ENCODE results near the gene DCAF12. TPM values are rescaled to one million over a fixed set of nuclear protein-coding genes. Genes with fewer than 3 reads are reported as not detected.
"Not testable (repeated sequence)": the region's sequence is repeated elsewhere in the genome, so short reads cannot be mapped to it uniquely, and the experiment has no call there.

The DCAF12 gene
- 10 to 100 TPM; 36.9 to 40.8 TPM for total RNA-seq
- long read RNA-seq, transcript DCAF12-201 (9 exons, 3,667 nt), result major isoform, 41 of 52 reads
- long read RNA-seq, partial matches to known transcripts, result 2 of 52 reads
- long read RNA-seq, other reads (novel, unspliced or antisense), result 9 of 52 reads

DNA sequence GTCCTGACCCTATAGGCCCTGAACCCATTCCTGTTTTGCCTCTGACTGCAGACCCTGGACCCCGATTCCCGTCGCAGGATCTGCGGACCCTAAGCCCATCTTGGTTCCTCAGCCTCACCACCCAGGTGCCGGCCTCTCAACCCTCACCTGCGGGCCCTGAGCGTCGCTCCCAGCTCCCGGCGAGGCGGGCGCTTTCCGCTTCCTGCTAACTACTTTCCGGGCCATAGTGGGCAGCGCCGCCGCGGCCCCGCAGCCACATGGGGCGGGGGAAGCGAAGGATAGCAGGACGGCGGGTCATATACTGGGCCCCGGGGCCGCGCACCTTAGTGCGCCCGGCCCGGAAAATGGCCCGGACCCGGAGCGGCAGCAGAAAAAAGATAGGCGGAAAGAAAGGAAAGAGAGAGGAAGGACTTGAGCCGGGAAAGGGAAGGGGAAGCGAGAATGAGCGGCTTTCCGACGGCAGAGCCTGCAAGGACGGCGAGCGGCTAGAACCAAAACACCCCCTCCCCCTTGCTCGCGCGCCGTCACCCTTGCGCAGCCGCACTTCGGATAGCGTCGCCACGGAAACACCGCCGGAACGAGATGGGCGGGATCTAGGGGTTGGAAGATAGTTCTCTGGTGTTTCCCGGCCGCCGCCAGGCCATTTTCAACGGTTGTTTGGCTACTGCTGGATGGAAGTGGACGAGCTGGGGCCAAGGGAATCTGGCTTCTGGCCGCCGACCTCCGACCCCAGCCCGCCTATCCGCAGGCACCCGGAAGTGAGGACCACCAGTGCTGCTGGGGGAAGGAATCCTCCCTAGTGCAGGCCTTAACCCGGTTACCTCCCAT lies at the start of gene DCAF12:
Gene DCAF12, minus strand, starts transcription at position 492 of the 828 bp plus-strand sequence. Its CDS starts 267 bp downstream, at position 225.
- intact Hi-C loops (cut with DNase I, micrococcal nuclease), result no loop called here
- peak; percentile 92 for DNase-seq
- peak; percentile 95 for ATAC-seq

DNA sequence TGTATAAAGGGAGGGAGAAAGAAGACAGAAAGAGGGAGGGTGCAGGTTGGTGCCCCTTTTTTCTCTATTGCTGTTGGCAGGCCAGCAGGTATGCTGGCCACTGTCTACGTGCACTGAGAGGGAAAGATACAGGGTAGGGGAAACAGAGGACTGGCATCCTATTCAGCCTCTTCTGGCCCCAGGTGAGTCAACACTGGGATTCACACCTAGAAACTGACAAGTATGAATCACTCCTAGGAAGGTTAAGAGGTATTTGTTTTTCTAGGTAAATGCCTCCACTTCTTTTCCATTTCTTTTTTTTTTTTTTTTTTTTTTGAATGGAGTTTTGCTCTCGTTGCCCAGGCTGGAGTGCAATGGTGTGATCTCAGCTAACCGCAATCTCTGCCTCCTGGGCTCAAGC lies 49.6 kb upstream of the DCAF12 start:
- no peak for ATAC-seq
- no peak for DNase-seq
- intact Hi-C loops (cut with DNase I, micrococcal nuclease), result no loop called here

DNA sequence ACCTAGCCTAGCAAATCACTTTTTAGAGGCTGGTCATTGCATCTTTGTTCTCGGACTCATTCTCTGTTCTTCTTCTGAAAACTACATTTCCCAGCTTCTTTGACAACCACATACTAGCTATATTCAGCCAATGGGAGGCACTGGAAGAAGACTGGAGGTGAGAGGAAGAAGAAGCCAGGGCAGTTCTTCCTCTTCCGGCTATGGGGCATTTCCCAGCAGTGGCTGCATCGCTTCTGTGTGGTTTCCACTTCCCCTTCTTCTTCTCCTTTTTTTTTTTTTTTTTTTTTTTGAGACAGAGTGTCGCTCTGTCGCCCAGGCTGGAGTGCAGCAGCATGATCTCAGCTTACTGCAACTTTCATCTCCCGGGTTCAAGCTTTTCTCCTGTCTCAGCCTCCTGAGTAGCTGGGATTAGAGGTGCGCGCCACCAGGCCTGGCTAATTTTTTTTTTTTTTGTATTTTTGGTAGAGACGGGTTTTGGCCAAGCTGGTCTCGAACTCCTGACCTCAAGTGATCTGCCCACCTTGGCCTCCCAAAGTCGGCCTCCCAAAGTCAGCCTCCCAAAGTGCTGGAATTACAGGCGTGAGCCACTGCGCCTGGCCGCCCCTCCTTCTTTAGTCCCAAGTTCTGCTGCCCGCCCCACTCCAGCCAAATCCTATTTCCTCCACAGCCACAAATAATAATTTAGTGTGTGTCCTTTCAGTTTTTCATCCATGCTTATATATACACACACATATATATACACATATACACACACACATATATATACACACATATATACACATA lies 45.4 kb upstream of the DCAF12 start:
- ATAC-seq, result peak; percentile 30
- DNase-seq, result peak; percentile 15 to 32
- intact Hi-C loops (cut with DNase I, micrococcal nuclease), result no loop called here

DNA sequence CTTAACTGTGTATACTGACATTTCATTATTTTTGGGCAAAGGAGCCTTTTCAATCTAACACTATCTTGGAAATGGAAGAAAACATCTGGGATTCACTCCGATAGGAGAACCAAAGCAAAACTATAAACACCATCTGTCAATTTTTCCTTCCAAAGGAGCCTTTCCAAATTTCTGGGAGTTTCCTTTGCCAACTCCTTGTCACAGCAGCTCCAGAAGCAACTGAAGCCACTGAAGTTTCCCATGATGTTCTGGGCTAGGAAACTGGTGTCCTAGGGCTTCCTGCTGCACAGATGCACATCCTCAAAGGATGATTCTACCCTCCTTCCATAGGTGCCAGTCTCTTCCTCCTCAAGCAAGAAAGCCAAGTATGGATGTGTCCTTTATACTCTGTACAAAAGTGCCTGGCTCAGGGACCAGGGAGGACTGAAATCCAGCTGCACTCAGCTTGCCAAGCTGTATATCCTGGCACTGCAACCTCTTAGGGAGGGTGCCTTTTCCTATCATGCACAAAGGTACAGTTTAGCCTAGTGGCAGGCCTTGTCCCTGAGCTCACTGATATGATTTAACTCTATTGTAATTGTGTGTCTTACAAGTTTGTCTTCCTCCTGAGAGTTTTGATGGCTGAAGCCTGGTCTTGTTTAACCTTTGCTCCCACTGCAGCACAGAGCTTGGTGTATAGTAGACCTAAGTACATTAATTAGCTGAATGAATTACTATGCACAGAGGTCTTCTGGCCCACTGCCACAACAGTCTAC lies 43.9 kb upstream of the DCAF12 start:
- peak in 1 of 2 donors; percentile 22 for DNase-seq
- ATAC-seq, result peak; percentile 92
- intact Hi-C loops (cut with DNase I, micrococcal nuclease), result no loop called here

DNA sequence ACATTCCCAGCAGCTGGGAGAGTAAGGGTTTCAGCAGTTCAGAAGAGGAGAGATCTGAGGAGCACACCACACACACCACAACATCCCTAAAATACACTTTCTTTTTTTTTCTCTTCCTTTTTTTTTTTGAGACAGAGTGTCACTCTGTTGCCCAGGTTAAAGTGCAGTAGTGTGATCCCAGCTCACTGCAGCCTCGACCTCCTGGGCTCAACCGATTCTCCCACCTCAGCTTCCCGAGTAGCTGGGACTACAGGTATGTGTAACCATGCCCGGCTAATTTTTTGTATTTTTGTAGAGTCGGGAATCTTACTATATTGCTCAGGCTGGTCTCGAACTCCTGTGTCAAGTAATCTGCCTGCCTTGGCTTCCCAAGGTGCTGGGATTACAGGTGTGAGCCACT lies 42.6 kb upstream of the DCAF12 start:
- no peak for ATAC-seq
- intact Hi-C loops (cut with DNase I, micrococcal nuclease), result no loop called here
- DNase-seq, result no peak

DNA sequence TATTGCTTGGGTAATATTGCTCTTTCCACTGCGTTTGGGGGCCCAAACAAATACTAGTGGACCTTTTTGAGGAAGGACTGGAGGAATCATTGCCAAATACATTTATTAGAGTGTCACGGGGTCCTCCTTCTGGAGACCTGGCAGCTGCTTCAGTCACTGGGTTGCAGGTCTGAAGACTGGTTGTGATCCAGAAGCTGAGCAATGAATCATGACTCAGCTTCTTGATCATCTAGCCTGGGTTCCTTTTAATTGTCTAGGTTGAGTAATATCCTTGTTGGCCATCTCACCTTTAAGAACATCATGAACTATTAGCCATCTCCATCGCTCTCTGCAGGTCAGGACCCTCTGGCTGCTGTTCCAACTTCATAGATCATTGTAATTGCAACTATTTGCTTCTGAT lies 36.9 kb upstream of the DCAF12 start:
- ATAC-seq, result no peak
- intact Hi-C loops (cut with DNase I, micrococcal nuclease), result no loop called here
- DNase-seq, result no peak

DNA sequence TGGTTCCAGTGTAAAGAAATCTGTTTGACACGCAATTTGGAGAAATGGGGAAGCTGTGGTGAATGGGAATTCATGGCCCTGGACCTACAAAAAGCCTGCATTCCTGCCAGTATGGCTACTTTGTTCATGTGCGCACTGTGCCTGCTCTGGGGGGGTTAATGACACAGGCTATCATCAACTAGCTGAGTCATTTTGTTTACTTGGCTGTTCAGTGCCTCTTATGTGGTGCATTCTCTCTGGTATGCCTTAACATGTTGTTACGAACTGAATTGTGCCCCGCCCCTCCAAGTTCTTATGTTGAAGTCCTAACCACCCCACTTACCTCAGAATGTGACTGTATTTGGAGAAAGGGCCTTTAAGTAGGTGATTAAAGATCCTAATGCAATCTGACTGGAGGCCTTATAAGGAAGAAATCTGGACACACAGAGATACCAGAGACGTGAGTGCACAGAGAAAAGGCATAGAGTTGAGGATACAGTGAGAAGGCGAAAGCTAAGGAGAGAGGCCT lies 31.9 kb upstream of the DCAF12 start:
- ATAC-seq (peak; percentile 54), DNase-seq (no peak)
- intact Hi-C loops (cut with DNase I, micrococcal nuclease), result no loop called here

DNA sequence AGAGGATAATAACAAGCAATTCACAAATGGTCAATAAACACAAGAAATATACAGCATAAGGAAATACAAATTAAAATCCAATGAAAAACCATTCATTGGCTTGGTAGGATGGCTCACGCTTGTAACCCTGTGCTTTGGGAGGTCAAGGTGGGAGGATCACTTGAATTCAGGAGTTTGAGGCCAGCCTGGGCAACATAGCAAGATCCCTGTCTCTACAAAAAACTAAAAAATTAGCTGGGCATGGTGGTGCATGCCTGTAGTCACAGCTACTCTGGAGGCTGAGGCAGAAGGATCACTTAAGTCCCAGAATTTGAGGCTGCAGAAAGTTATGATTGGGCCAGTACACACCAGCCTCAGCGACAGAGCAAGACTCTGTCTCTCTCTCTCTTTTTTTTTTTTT lies 31.4 kb upstream of the DCAF12 start:
- intact Hi-C loops (cut with DNase I, micrococcal nuclease), result no loop called here
- DNase-seq (no peak), ATAC-seq (no peak)

DNA sequence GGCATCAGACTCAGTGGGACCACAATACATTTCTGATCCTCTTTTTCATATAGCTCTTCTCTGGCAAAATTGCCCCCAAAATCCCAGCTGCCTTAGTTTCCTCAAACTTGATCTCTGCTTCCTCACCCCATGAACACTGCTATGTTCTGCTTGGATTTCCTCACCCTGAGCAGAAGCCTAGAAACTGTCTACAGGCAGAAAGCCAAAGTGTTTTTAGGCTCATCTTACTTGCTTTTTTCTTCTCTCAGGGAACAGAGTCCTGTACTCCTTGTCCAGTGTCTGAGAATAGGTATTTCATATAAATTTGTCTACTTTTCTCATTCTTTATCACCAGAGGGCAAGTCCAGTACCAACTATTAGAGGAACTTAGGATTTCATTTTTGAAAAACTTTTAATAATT lies 30.8 kb upstream of the DCAF12 start:
- DNase-seq (no peak), ATAC-seq (no peak)
- intact Hi-C loops (cut with DNase I, micrococcal nuclease), result no loop called here

DNA sequence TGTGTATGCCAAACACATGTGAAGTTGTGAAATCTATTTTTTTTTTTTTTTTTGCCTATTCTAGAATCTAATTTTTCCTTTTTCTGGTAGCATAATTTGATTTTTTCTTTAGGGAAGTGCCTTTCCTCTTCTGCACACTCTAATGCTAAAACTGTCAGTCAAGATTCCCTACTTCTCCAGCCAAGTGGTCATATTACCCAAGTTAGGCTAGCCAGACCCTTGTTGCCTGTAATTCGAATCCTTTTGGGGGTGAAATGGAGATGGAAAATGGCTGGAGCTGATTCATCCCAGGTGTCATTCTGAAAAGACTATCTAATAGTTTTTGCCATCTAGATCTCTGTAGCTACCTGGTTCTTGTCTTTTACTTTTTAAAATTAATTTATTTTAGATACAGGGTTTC lies 27.6 kb upstream of the DCAF12 start:
- DNase-seq (no peak), ATAC-seq (no peak)
- intact Hi-C loops (cut with DNase I, micrococcal nuclease), result no loop called here

DNA sequence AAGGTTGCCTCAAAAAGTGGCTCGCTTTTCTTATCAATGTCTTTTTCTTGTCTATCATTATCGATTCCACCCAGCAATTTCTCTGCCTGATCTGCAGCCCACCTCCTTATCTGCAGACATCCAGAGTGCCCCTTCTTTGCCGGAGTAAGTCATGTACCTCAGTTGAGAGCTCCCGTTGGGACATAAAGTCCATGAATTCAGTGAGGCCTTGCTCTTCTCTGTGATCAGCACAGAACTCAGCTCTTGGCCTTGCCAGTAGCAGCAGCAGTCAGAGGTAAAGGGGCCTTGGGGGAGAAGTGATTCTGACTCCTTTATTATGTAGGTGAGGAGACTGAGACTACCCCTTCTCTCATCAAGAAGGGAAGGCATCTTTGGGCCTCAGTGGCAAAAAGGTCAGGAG lies 24.9 kb upstream of the DCAF12 start:
- DNase-seq (no peak), ATAC-seq (no peak)
- intact Hi-C loops (cut with DNase I, micrococcal nuclease), result no loop called here

DNA sequence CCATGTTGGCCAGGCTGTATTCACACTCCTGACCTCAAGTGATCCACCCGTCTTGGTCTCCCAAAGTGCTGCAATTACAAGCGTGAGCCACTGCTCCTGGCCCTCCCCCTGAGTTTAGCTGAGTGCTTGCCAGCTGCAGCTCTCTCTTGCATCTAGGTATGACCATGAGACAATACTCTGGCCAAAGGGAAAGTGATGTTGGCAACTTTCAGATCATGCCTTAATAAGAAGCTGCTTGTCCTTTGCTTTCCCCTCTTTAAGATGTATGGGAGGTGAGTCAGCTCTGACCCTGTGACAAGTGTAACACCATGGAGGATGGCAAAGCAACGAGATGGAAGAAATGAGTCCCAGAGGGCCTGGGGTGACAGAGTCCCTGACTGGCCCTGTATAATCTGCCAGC lies 18.7 kb upstream of the DCAF12 start:
- ATAC-seq (no peak), DNase-seq (no peak)
- intact Hi-C loops (cut with DNase I, micrococcal nuclease), result no loop called here

DNA sequence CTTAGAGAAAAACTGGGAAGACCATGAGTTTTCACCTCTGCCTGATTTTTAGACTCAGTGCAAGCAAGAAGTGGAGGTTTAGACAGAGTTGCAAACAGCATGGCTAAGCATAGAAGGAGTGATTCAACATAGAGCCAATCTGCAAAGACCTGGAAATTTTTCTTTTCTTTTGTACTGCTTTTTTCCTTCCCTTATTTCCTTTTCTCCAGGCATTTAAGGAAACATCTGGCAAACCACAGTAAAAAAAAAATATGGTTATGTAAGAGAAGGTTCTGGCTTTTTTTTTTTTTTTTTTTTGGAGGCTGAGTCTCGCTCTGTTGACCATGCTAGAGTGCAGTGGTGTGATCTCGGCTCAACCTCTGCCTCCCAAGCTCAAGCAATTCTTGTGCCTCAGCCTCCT lies 16.6 kb upstream of the DCAF12 start:
- no peak for DNase-seq
- ATAC-seq, result no peak
- intact Hi-C loops (cut with DNase I, micrococcal nuclease), result no loop called here

DNA sequence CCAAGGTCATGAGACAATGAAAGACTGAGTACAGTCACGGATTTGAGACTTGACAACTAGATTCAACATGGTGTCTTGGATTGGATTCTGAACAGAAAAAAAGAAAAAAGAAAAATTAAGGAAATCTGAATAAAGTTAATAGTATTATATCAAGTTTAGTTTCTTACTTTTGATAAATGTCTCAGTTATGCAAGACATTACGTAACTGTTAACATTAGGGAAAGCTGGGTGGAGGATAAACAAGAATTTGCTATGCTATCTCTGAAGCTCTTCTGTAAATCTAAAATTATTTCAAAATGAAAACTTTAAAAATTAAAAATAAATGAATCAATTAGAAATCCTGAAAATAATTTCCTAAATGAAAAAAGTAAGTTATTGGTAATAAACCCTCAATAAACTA lies 14.4 kb upstream of the DCAF12 start:
- no peak for DNase-seq
- ATAC-seq, result no peak
- intact Hi-C loops (cut with DNase I, micrococcal nuclease), result no loop called here

DNA sequence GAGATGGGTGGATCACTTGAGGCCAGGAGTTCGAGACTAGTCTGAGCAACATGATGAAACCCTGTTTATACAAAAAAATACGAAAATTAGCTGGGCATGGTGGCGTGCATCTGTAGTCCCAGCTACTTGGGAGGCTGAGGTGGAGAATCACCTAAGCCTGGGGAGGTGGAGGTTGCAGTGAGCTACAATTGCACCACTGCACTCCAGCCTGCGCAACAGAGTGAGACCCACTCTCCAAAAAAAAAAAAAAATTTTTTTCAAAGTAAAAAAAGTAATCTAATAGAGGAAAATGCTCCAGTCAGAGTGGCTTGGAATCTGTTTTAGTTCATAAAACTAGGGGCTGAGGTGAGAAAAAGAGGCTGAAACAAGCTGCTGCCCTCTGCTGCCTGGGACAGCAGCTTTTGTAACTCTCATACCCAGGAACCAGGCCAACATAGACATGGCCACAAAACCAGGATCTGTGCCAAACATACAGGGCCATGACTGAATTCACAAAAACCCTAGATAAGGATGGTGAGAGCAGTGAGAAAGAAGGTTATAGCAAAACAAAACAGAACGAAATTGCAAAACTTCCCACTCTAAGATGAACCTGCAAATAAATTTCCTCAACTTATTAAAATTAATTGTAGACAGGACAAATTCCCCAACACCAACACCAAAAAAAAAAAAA lies 13.1 kb upstream of the DCAF12 start:
- DNase-seq (no peak), ATAC-seq (peak; percentile 69)

DNA sequence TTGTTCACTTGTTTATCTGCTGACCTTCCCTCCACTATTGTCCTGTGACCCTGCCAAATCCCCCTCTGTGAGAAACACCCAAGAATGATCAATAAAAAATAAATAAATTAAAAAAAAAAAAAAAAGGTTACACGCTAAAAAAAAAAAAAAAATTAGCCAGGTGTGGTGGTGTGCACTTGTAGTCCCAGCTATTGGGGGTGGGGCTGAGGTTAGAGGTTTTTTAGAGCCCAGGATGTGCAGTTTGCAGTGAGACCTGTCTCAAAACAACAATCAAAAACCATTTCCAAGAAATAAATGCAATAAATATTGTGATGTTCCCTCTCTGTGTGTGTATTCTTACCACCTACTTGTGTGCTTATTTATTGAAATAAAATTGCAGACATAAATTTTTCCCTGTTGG lies 12.1 kb upstream of the DCAF12 start:
- ATAC-seq; DNase-seq; intact Hi-C loops (cut with DNase I, micrococcal nuclease): not testable (repeated sequence)

More for the DNA sequence above, 13.1 kb upstream of the DCAF12 start:
- intact Hi-C loops (cut with DNase I, micrococcal nuclease), result no loop called here

DNA sequence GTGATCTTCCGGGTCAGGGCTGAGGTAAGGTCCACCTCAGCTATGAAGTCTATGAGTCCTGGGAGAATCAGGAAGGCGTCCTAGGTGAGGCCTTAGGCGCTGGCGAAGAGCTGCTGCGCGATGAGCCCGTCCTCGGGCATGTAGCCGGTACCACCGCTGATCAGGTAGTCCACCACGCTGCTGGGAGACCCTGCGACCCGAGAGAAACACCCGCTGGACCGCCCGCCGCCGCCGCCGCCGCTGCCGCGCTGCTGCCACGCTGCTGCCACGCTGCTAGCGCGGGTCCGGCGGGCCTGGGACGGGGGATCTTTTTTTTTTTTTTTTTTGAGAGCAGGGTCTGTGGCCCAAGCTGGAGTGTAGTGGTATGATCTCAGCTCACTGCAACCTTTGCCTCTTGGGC lies 8.0 kb upstream of the DCAF12 start:
- ATAC-seq (no peak), DNase-seq (no peak)
- intact Hi-C loops (cut with DNase I, micrococcal nuclease), result no loop called here

DNA sequence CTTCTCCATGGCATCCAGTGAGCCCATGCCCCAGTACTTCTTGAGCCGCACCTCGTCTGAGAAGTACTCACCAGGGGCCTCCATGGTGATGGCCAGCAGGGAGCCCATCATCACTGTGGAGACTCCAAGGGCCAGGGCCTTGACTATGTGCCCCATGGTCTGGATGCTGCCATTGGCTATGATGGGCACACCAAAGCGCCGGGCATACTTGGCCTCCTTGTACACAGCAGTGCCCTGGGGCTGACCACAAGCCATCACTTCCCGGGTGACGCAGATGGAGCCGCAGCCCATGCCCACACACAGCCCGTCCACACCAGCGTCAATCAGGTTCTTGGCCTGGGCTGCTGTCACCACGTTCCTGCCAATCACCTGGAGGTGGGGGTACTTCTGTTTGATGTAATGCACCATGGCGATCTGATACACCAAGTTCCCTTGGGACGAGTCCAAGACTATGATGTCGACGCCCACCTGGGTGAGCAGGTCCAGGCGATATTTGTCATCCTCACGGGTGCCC lies 7.0 kb upstream of the DCAF12 start:
- DNase-seq, result no peak
- ATAC-seq, result no peak
- intact Hi-C loops (cut with DNase I, micrococcal nuclease), result no loop called here
